ENCODE measurements around the gene ZNF774.
A peak's percentile ranks its signal among the peaks of the same experiment; 100 is the strongest.
"Not testable (repeated sequence)": the region's sequence is repeated elsewhere in the genome, so short reads cannot be mapped to it uniquely, and the experiment has no call there.

The ZNF774 gene

DNA sequence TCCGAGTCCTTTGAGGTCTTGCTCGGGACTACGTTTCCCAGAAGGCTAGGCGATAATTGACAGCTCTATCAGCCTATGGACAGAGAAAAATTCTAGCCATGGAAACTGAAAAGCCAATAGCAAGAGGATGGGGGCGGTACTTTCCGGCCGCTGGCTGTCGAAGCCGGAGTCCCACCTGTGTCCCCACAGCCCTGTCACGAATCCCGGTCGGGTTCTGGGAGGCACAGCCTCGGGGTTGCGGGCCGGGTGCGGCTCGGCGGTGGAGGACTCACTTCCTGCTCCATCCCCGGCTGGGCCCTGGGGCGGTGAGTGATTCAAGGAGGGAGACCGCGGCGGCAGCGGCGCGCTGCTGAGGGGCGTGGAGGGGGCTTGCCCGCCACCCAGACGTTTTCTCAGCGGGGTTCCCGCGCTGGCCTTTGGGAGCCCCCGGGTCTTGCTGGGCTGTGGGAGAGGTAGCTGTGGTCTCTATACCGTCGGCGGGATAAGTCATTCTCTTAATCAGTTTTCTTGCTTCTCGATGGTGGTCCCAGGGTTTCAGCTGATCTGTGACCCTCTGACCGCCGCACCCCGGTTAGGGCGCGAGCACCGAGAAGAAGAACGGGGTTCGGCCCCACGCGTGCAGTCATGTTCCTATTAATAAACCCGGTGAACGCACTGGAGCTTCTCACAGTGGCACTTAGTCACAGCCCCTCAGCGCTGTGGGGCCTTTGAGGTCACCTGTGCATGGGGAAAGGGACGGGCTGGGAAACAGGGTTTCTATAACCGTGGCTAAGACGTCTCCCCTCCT lies at the start of gene ZNF774:
Gene ZNF774 (plus strand): TSS at position 178 of the 787 bp plus-strand sequence. CDS start 2,377 bp downstream, outside the sequence.
- peak; percentile 79 for DNase-seq

DNA sequence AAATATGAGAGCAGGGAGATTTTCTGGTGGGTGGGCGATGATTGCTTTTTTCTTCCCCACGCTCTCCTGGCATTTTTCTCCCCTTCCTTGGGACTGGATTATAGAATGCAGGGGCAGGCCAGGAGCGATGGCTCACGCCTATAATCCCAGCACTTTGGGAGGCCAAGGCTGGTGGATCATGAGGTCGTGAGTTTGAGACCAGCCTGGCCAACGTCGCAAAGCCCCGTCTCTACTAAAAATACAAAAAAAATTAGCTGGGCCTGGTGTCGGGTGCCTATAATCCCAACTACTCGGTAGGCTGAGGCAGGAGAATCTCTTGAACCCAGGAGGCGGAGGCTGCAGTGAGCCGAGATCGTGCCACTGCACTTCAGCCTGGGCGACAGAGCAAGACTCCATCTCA lies 46.7 kb upstream of the ZNF774 start:
- not testable (repeated sequence) for DNase-seq

GRCh38 chr15:90305932-90306331 lies 46.2 kb upstream of the ZNF774 start:
- DNase-seq = no peak

- peak; percentile 30 for DNase-seq
Measured at GRCh38 chr15:90306560-90306959, 45.5 kb upstream of the ZNF774 start.

DNA sequence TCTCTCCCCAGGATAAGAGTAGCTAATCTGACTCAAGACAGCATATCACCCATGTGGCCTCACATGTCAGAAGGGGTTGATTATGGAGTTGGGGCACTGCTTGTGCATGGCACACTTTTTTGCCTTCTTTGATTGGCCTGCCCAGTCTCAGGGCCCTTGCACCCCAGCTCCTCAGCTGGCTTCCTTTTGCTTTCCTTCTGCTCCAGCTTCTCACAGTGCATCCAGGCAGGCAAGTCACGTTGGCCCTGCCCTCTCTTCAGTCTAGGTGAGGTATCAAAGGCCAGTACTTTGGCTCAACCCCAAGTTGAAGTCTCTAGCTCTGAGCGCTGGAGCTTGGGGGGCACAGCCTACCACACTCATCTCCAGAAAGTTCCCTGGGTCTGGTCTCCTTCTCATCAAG lies 44.4 kb upstream of the ZNF774 start:
- no peak for DNase-seq

DNA sequence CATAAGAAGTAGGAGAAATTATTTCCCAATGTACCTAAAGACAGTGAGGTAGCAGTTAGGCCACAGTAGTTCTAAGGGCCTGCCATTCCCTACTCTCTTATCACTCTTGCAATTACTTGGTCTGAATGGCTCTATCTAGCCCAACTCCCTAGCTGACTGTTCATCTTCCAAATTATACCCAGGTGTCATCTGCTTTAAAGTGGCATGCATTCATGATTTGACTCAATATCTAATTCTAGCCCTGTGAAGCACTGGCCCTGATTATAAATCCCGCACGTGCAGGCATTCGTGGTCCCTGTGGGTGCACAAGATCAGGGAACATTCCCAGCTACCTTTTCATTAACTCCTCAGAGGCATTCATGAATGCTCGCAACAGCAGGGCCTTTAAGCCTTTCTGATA lies 43.1 kb upstream of the ZNF774 start:
- DNase-seq = no peak

GRCh38 chr15:90315278-90315982 lies 36.7 kb upstream of the ZNF774 start:
- no peak for DNase-seq

GRCh38 chr15:90316139-90316538 lies 35.9 kb upstream of the ZNF774 start:
- no peak for DNase-seq

GRCh38 chr15:90318591-90318990 lies 33.5 kb upstream of the ZNF774 start:
- no peak for DNase-seq

- peak; percentile 46 for DNase-seq
Measured at GRCh38 chr15:90320062-90320884, 31.8 kb upstream of the ZNF774 start.

DNA sequence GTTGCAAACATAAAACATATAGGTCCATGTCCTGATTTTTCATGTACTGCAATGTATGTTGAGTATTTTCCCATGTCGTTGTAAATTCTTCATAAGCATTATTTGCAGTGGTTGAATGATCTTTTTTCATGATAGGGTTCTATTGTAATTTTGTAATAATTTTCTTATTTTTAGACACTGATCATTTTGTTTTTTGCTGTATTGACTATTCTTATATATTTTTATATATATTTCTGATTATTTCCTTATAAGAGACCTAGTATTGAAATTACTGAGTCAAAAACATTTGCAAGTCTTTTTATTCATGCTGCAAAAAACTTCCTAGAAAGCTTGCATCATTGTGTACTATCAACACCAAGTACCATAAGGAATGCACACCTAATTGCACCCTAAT lies 31.2 kb upstream of the ZNF774 start:
- DNase-seq = no peak

GRCh38 chr15:90322538-90322937 lies 29.5 kb upstream of the ZNF774 start:
- no peak for DNase-seq

DNA sequence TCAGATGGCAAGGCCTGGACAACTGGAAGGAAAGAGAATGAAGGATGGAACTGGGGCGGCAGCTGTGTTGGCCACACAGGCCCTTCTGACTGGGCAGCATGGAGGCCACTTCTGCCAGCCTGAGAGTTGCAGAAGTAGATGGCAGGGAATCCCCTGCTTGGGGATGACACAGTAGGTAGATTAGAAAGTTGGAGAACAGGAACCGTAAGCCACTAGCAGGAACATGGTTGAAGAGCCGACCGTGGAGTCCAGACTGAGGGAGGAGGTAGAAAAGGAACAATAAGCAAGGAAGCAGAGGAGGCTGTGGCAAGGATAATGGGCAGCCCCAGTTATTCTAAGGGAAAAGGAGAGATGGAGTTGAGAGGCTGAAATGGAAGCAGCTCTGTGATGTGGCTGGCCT lies 26.4 kb upstream of the ZNF774 start:
- DNase-seq = no peak

- DNase-seq = no peak
Measured at GRCh38 chr15:90326441-90326840, 25.6 kb upstream of the ZNF774 start.

GRCh38 chr15:90327311-90327710 lies 24.8 kb upstream of the ZNF774 start:
- no peak for DNase-seq

GRCh38 chr15:90334304-90334731 lies 17.8 kb upstream of the ZNF774 start:
- DNase-seq = no peak

- DNase-seq = no peak
Measured at GRCh38 chr15:90336705-90337141, 15.4 kb upstream of the ZNF774 start.

- DNase-seq = no peak
Measured at GRCh38 chr15:90337256-90337655, 14.8 kb upstream of the ZNF774 start.

GRCh38 chr15:90338532-90338931 lies 13.6 kb upstream of the ZNF774 start:
- no peak for DNase-seq

GRCh38 chr15:90340345-90340744 lies 11.7 kb upstream of the ZNF774 start:
- DNase-seq = no peak

- no peak for DNase-seq
Measured at GRCh38 chr15:90343302-90343790, 8.7 kb upstream of the ZNF774 start.

GRCh38 chr15:90344662-90345061 lies 7.4 kb upstream of the ZNF774 start:
- DNase-seq = no peak

GRCh38 chr15:90345857-90346256 lies 6.2 kb upstream of the ZNF774 start:
- no peak for DNase-seq
